Measurements from ENCODE around the gene UBXN4. TPM values are rescaled to one million over a fixed set of nuclear protein-coding genes. Genes with fewer than 3 reads are reported as not detected.

The UBXN4 gene
- total RNA-seq, 2 experiments from 2014 or later = 55.4 to 88.2 TPM

- Histone ChIP-seq H3K4me3 (ENCODE audit: low read depth, low read length, poor library complexity, severe bottlenecking) (no peak overlapping the region), H3K4me1 (ENCODE audit: insufficient read depth, low read length, poor library complexity, severe bottlenecking) (no peaks in the 10 kb centered on the region), H3K9me2 (ENCODE audit: insufficient read depth, low read length) (no peaks in the 10 kb centered on the region), H3K4me2 (ENCODE audit: low read length) (no peak overlapping the region), H3K36me3 (ENCODE audit: insufficient read depth, low read length) (no peaks in the 10 kb centered on the region), H3K9me3 (ENCODE audit: low read length) (0 out of 2 replicates have a peak, but pooled peaks cover 7% of the 10 kb centered on the region), H2AFZ (ENCODE audit: low read length) (no peak overlapping the region), H3K79me2 (ENCODE audit: insufficient read depth, low read depth, low read length) (no peaks in the 10 kb centered on the region), H4K20me1 (ENCODE audit: insufficient read depth, low read length) (no peaks in the 10 kb centered on the region), H3K27ac (ENCODE audit: low read depth, low read length, poor library complexity, severe bottlenecking) (no peak overlapping the region)
- TF ChIP-seq CTCF (conservative IDR thresholded peaks at IDR 0.05; ENCODE audit: low read length) = no peak
- TF ChIP-seq EZH2phosphoT487 (IDR thresholded peaks at IDR 0.05; ENCODE audit: borderline replicate concordance, low read depth, low read length) = no peak
- ChIA-PET CTCF (ENCODE audit: unreplicated experiment) (no interaction called here), POLR2A (interaction anchor here (0.7 kb wide), 1 partner anchor 38 kb away, joined by 5 read pairs; no protein-coding TSS in a partner anchor)
- BruUV-seq (replicated peaks) = no TSS peak
- no peak for DNase-seq (ENCODE audit: low spot score)
- intact Hi-C loops (cut with micrococcal nuclease; ENCODE audit: unreplicated experiment) = no loop called here
These were observed 79.5 kb downstream of the UBXN4 start for GRCh38 chr2:135821190-135821589.

GRCh38 chr2:135822855-135823254 is 81.2 kb downstream of the UBXN4 start:
- ChIA-PET CTCF (ENCODE audit: unreplicated experiment) (no interaction called here), POLR2A (interaction anchor here (0.7 kb wide), 1 partner anchor 11 kb away, joined by 3 read pairs; no protein-coding TSS in a partner anchor)
- intact Hi-C loops (cut with micrococcal nuclease; ENCODE audit: unreplicated experiment) = no loop called here
- Histone ChIP-seq H2AFZ (ENCODE audit: low read length) (no peak overlapping the region), H4K20me1 (ENCODE audit: insufficient read depth, low read length) (no peaks in the 10 kb centered on the region), H3K9me3 (ENCODE audit: low read length) (0 out of 2 replicates have a peak, but pooled peaks cover 7% of the 10 kb centered on the region), H3K79me2 (ENCODE audit: insufficient read depth, low read depth, low read length) (no peaks in the 10 kb centered on the region), H3K27ac (ENCODE audit: low read depth, low read length, poor library complexity, severe bottlenecking) (no peak overlapping the region), H3K9me2 (ENCODE audit: insufficient read depth, low read length) (no peaks in the 10 kb centered on the region), H3K4me3 (ENCODE audit: low read depth, low read length, poor library complexity, severe bottlenecking) (no peak overlapping the region), H3K4me1 (ENCODE audit: insufficient read depth, low read length, poor library complexity, severe bottlenecking) (no peaks in the 10 kb centered on the region), H3K36me3 (ENCODE audit: insufficient read depth, low read length) (no peaks in the 10 kb centered on the region), H3K4me2 (ENCODE audit: low read length) (no peak overlapping the region)
- DNase-seq (ENCODE audit: low spot score) = no peak
- no TSS peak for BruUV-seq (replicated peaks)
- TF ChIP-seq CTCF (conservative IDR thresholded peaks at IDR 0.05; ENCODE audit: low read length) (no peak), EZH2phosphoT487 (IDR thresholded peaks at IDR 0.05; ENCODE audit: borderline replicate concordance, low read depth, low read length) (no peak)

GRCh38 chr2:135825131-135825530 is 83.5 kb downstream of the UBXN4 start:
- Histone ChIP-seq H3K4me2 (ENCODE audit: low read length) (no peak overlapping the region), H4K20me1 (ENCODE audit: insufficient read depth, low read length) (no peaks in the 10 kb centered on the region), H3K9me3 (ENCODE audit: low read length) (0 out of 2 replicates have a peak, but pooled peaks cover 7% of the 10 kb centered on the region), H3K79me2 (ENCODE audit: insufficient read depth, low read depth, low read length) (no peaks in the 10 kb centered on the region), H3K4me1 (ENCODE audit: insufficient read depth, low read length, poor library complexity, severe bottlenecking) (no peaks in the 10 kb centered on the region), H3K9me2 (ENCODE audit: insufficient read depth, low read length) (no peaks in the 10 kb centered on the region), H3K27ac (ENCODE audit: low read depth, low read length, poor library complexity, severe bottlenecking) (no peak overlapping the region), H3K4me3 (ENCODE audit: low read depth, low read length, poor library complexity, severe bottlenecking) (no peak overlapping the region), H3K36me3 (ENCODE audit: insufficient read depth, low read length) (no peaks in the 10 kb centered on the region), H2AFZ (ENCODE audit: low read length) (no peak overlapping the region)
- BruUV-seq (replicated peaks) = no TSS peak
- DNase-seq (ENCODE audit: low spot score) = no peak
- intact Hi-C loops (cut with micrococcal nuclease; ENCODE audit: unreplicated experiment) = no loop called here
- TF ChIP-seq CTCF (conservative IDR thresholded peaks at IDR 0.05; ENCODE audit: low read length) (no peak), EZH2phosphoT487 (IDR thresholded peaks at IDR 0.05; ENCODE audit: borderline replicate concordance, low read depth, low read length) (no peak)
- CTCF ChIA-PET (ENCODE audit: unreplicated experiment) = no interaction called here
- POLR2A ChIA-PET = interaction anchor here (0.7 kb wide), 1 partner anchor 430 kb away, joined by 3 read pairs; no protein-coding TSS in a partner anchor

Measured in OCI-LY7 (cell line).